Suprapubic skin (tissue), 4 donors: ENCODE data around the gene BANP. TPM values are rescaled to one million over a fixed set of nuclear protein-coding genes. Genes with fewer than 3 reads are reported as not detected.

Experiments
- DNase-seq, 2 donors: peaks; one replicate each; pipeline ENCODE4 v3.0.0-alpha.2; 2019; ENCODE audit warnings: low spot score in 2 of 2
- H3K27ac ChIP-seq: fragments of 200-600 bp; sonication (generic); one replicate; pipeline ENCODE4 v1.5.1; 2019
- H3K27me3 ChIP-seq: fragments of 200-600 bp; sonication (generic); one replicate; pipeline ENCODE4 v1.5.1; 2019
- H3K36me3 ChIP-seq: fragments of 200-600 bp; sonication (generic); one replicate; pipeline ENCODE4 v1.5.1; 2019
- H3K4me1 ChIP-seq: fragments of 200-600 bp; sonication (generic); one replicate; pipeline ENCODE4 v1.5.1; 2019
- H3K4me3 ChIP-seq: fragments of 200-600 bp; sonication (generic); one replicate; pipeline ENCODE4 v1.5.1; 2019; ENCODE audit warnings: mild to moderate bottlenecking
- H3K9me3 ChIP-seq: fragments of 200-600 bp; sonication (generic); one replicate; pipeline ENCODE4 v1.5.1; 2019
- CTCF ChIP-seq, 2 donors: fragments of 200-600 bp in 1 of 2; fragments of 450-650 bp in 1 of 2; sonication (generic) in 1 of 2; IDR thresholded peaks; one replicate each; pipeline ENCODE4 v1.5.1; 2016 to 2019; ENCODE audit warnings: antibody characterized with exemption in 2 of 2, mild to moderate bottlenecking in 1 of 2, moderate library complexity in 1 of 2
- EP300 ChIP-seq: sonication (generic); formaldehyde crosslinking; IDR thresholded peaks from one replicate; pipeline ENCODE4 v1.6.1; 2017; ENCODE audit warnings: antibody characterized with exemption
- POLR2A ChIP-seq, 2 donors: fragments of 450-650 bp; IDR thresholded peaks; one replicate each; pipeline ENCODE4 v1.6.1; 2017; ENCODE audit warnings: antibody characterized with exemption in 2 of 2, mild to moderate bottlenecking in 2 of 2, moderate library complexity in 2 of 2
- POLR2AphosphoS5 ChIP-seq, 3 donors: sonication (generic); formaldehyde crosslinking; IDR thresholded peaks; one replicate each; pipeline ENCODE4 v1.6.1; 2017; ENCODE audit warnings: antibody characterized with exemption in 3 of 3
- WGBS: methylation state at CpG from one replicate; pipeline ENCODE4 v1.1.5; 2018; 5-methylcytosine and 5-hydroxymethylcytosine counted together
- total RNA-seq, 4 donors: library from RNA; depleted of rRNA; stranded (reverse); fragments of >200 nt; gene quantifications; one replicate each; pipeline ENCODE4 v1.1.0, GENCODE V29; 2016

Gene BANP
- total RNA-seq, 4 donors from 2014 or later, result 24.9 to 40.1 (median 26.5) TPM

- Histone ChIP-seq H3K9me3 (no peaks in the 10 kb centered on the region), H3K27me3 (no peaks in the 10 kb centered on the region), H3K4me3 (no peak overlapping the region), H3K4me1 (peaks cover 40% of the 10 kb centered on the region), H3K36me3 (no peaks in the 10 kb centered on the region), H3K27ac (no peak overlapping the region)
- WGBS, result 90% methylated on average over 19 of the region's 34 CpGs
- DNase-seq, result no peak
- no peak for TF ChIP-seq EP300
- no peak for TF ChIP-seq POLR2A (IDR thresholded peaks at IDR 0.05)
- TF ChIP-seq POLR2AphosphoS5 (IDR thresholded peaks at IDR 0.05), result no peak
- TF ChIP-seq CTCF (IDR thresholded peaks at IDR 0.05), result no peak
Observed at GRCh38 chr16:87957296-87958094, 6.3 kb downstream of the BANP start.

- no peak overlapping the region for H3K27ac ChIP-seq
- no peak overlapping the region for H3K4me3 ChIP-seq
- DNase-seq, result no peak
- no peaks in the 10 kb centered on the region for H3K27me3 ChIP-seq
- WGBS, result 83% methylated on average over 9 of the region's 9 CpGs
- no peak for TF ChIP-seq CTCF (IDR thresholded peaks at IDR 0.05)
- no peak for TF ChIP-seq POLR2AphosphoS5 (IDR thresholded peaks at IDR 0.05)
- TF ChIP-seq POLR2A (IDR thresholded peaks at IDR 0.05), result no peak
- TF ChIP-seq EP300, result no peak
- no peaks in the 10 kb centered on the region for H3K9me3 ChIP-seq
- H3K4me1 ChIP-seq, result peaks cover 41% of the 10 kb centered on the region
- H3K36me3 ChIP-seq, result no peaks in the 10 kb centered on the region
Observed at GRCh38 chr16:87958632-87959031, 7.4 kb downstream of the BANP start.

GRCh38 chr16:87959391-87959990 is 8.3 kb downstream of the BANP start:
- H3K27ac ChIP-seq, result no peak overlapping the region

GRCh38 chr16:87960296-87960695 is 9.1 kb downstream of the BANP start:
- no peak for TF ChIP-seq POLR2A (IDR thresholded peaks at IDR 0.05)
- no peak for TF ChIP-seq POLR2AphosphoS5 (IDR thresholded peaks at IDR 0.05)
- no peak for TF ChIP-seq EP300
- TF ChIP-seq CTCF (IDR thresholded peaks at IDR 0.05), result no peak
- H3K9me3 ChIP-seq, result no peaks in the 10 kb centered on the region
- no peaks in the 10 kb centered on the region for H3K27me3 ChIP-seq
- peaks cover 32% of the 10 kb centered on the region for H3K4me1 ChIP-seq
- H3K4me3 ChIP-seq, result no peak overlapping the region
- no peak overlapping the region for H3K27ac ChIP-seq
- H3K36me3 ChIP-seq, result no peaks in the 10 kb centered on the region
- DNase-seq, result no peak
- WGBS, result 68% methylated on average over 5 of the region's 5 CpGs

More at GRCh38 chr16:87959391-87959990, 8.3 kb downstream of the BANP start:
- Histone ChIP-seq H3K27me3 (no peaks in the 10 kb centered on the region), H3K4me1 (peaks cover 36% of the 10 kb centered on the region), H3K9me3 (no peaks in the 10 kb centered on the region), H3K36me3 (no peaks in the 10 kb centered on the region), H3K4me3 (peak overlapping the region; percentile 1)
- WGBS, result 80% methylated on average over 23 of the region's 23 CpGs
- no peak for TF ChIP-seq POLR2A (IDR thresholded peaks at IDR 0.05)
- DNase-seq, result no peak

- DNase-seq, result no peak
- 73% methylated on average over 8 of the region's 8 CpGs for WGBS
Observed at GRCh38 chr16:87960852-87961251, 9.6 kb downstream of the BANP start.

More at GRCh38 chr16:87960852-87961251, 9.6 kb downstream of the BANP start:
- peaks cover 35% of the 10 kb centered on the region for H3K4me1 ChIP-seq
- H3K27me3 ChIP-seq, result no peaks in the 10 kb centered on the region
- no peak overlapping the region for H3K4me3 ChIP-seq
- TF ChIP-seq POLR2AphosphoS5 (IDR thresholded peaks at IDR 0.05) (no peak), EP300 (no peak), POLR2A (IDR thresholded peaks at IDR 0.05) (no peak), CTCF (IDR thresholded peaks at IDR 0.05) (no peak)
- H3K36me3 ChIP-seq, result no peaks in the 10 kb centered on the region
- H3K9me3 ChIP-seq, result no peaks in the 10 kb centered on the region
- H3K27ac ChIP-seq, result no peak overlapping the region
